Gastroesophageal sphincter (tissue), 3 donors: ENCODE results near the gene PPFIBP1.

Experiments used
- CTCF ChIP-seq, 4 experiments: fragments of 200-600 bp in 2 of 4; fragments of 450-650 bp in 2 of 4; sonication (generic) in 1 of 4; IDR thresholded peaks; one replicate each; pipeline ENCODE4 v1.5.1; 2017 to 2019; ENCODE audit warnings: antibody characterized with exemption in 4 of 4, mild to moderate bottlenecking in 2 of 4, moderate library complexity in 2 of 4
- EP300 ChIP-seq: sonication (generic); formaldehyde crosslinking; IDR thresholded peaks from one replicate; pipeline ENCODE4 v1.6.1; 2017; ENCODE audit warnings: antibody characterized with exemption, mild to moderate bottlenecking

DNA sequence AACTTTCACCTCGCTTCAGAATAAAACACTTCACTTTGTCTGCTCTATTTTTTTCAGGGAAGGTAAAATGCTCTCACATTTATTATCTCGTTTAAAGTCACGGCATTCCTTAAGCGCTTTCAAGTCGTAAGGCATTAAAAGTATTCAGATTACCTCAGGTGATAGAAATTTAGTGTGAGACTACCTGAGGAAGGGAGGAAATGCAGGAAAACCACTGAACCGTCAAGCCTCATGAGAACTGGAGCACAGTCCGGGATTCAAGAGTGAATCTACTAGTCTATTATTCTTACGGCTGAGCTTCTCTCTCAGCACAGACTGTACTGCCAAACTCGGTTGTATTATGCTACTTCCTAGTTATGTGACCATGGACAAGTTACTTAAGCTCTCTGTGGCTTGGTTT is 8.3 kb upstream of the PPFIBP1 start:
- no peak for TF ChIP-seq EP300
- TF ChIP-seq CTCF (IDR thresholded peaks at IDR 0.05), result no peak
